IMR-90 (cell line): ENCODE results near the gene ZBTB26.

Source experiments
- CHD1 ChIP-seq: IDR thresholded peaks from 2 replicates; pipeline ENCODE4 v1.6.1; 2012; ENCODE audit warnings: low read depth, low read length, improper control_type of control experiment
- SMC3 ChIP-seq: fragments of 150-350 bp; IDR thresholded peaks from 2 replicates; pipeline ENCODE4 v1.6.1; 2016; ENCODE audit warnings: low read depth, mild to moderate bottlenecking, antibody characterized with exemption, low read length, moderate library complexity
- TF ChIP-seq, protein P1 (sequence below): conservative IDR thresholded peaks from 2 replicates; pipeline ENCODE4 v1.5.1; 2012; ENCODE audit warnings: mild to moderate bottlenecking, low read depth, low read length, improper control_type of control experiment
- TF ChIP-seq, protein P2 (sequence below): fragments of 150-350 bp; IDR thresholded peaks from 2 replicates; pipeline ENCODE4 v1.6.1; 2017; ENCODE audit warnings: mild to moderate bottlenecking, antibody characterized with exemption, low read length, low read depth

DNA sequence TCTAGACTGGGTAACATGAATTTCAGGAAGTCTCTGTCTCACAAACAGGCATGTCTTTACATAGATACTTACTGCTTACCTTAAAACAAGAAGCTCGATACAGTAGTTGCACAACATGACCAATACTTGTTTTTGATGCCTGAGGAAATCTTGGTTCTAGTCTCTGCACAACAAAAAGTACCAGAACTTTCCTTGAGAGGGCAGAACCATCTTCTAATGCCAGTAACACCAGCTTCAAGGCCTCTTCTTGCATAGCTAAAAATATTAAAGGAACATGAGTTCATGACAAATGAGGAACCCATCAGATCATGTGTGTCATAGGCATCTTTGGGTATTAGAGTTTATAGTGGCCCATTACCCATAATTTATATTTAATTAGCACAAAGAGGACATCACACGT, 48.2 kb downstream of the ZBTB26 start:
- TF ChIP-seq CHD1, result no peak
- TF ChIP-seq, protein P1, sequence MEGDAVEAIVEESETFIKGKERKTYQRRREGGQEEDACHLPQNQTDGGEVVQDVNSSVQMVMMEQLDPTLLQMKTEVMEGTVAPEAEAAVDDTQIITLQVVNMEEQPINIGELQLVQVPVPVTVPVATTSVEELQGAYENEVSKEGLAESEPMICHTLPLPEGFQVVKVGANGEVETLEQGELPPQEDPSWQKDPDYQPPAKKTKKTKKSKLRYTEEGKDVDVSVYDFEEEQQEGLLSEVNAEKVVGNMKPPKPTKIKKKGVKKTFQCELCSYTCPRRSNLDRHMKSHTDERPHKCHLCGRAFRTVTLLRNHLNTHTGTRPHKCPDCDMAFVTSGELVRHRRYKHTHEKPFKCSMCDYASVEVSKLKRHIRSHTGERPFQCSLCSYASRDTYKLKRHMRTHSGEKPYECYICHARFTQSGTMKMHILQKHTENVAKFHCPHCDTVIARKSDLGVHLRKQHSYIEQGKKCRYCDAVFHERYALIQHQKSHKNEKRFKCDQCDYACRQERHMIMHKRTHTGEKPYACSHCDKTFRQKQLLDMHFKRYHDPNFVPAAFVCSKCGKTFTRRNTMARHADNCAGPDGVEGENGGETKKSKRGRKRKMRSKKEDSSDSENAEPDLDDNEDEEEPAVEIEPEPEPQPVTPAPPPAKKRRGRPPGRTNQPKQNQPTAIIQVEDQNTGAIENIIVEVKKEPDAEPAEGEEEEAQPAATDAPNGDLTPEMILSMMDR, result no peak
- no peak for TF ChIP-seq SMC3
- TF ChIP-seq, protein P2, sequence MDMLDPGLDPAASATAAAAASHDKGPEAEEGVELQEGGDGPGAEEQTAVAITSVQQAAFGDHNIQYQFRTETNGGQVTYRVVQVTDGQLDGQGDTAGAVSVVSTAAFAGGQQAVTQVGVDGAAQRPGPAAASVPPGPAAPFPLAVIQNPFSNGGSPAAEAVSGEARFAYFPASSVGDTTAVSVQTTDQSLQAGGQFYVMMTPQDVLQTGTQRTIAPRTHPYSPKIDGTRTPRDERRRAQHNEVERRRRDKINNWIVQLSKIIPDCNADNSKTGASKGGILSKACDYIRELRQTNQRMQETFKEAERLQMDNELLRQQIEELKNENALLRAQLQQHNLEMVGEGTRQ, result no peak
